ENCODE measurements around the gene OSTC.

OSTC gene

GRCh38 chr4:108693819-108694218 is 43.4 kb downstream of the OSTC start:
- no peak for DNase-seq (ENCODE audit: low spot score)
- no peaks in the 10 kb centered on the region for H3K27me3 ChIP-seq (ENCODE audit: insufficient read depth, poor library complexity, severe bottlenecking)
- no peaks in the 10 kb centered on the region for H3K36me3 ChIP-seq (ENCODE audit: low read depth)
- no peak overlapping the region for H3K4me3 ChIP-seq (ENCODE audit: severe bottlenecking)
- ATAC-seq (ENCODE audit: low read depth) = no peak
- H3K4me1 ChIP-seq (ENCODE audit: insufficient read depth, poor library complexity, severe bottlenecking) = no peaks in the 10 kb centered on the region
- no peaks in the 10 kb centered on the region for H3K9me3 ChIP-seq (ENCODE audit: severe bottlenecking)
- TF ChIP-seq CTCF (IDR thresholded peaks at IDR 0.05; ENCODE audit: poor library complexity, severe bottlenecking) = no peak
- no peak overlapping the region for H3K27ac ChIP-seq (ENCODE audit: poor library complexity, severe bottlenecking)

- H3K4me1 ChIP-seq (ENCODE audit: insufficient read depth, poor library complexity, severe bottlenecking) = no peaks in the 10 kb centered on the region
- DNase-seq (ENCODE audit: low spot score) (no peak), ATAC-seq (ENCODE audit: low read depth) (no peak)
- no peak overlapping the region for H3K27ac ChIP-seq (ENCODE audit: poor library complexity, severe bottlenecking)
- no peaks in the 10 kb centered on the region for H3K9me3 ChIP-seq (ENCODE audit: severe bottlenecking)
- no peak overlapping the region for H3K4me3 ChIP-seq (ENCODE audit: severe bottlenecking)
- no peaks in the 10 kb centered on the region for H3K36me3 ChIP-seq (ENCODE audit: low read depth)
- H3K27me3 ChIP-seq (ENCODE audit: insufficient read depth, poor library complexity, severe bottlenecking) = no peaks in the 10 kb centered on the region
- TF ChIP-seq CTCF (IDR thresholded peaks at IDR 0.05; ENCODE audit: poor library complexity, severe bottlenecking) = no peak
These were observed 44.0 kb downstream of the OSTC start for GRCh38 chr4:108694423-108694822.

- ATAC-seq (ENCODE audit: low read depth) = no peak
- no peak overlapping the region for H3K27ac ChIP-seq (ENCODE audit: poor library complexity, severe bottlenecking)
- no peaks in the 10 kb centered on the region for H3K27me3 ChIP-seq (ENCODE audit: insufficient read depth, poor library complexity, severe bottlenecking)
- no peak overlapping the region for H3K4me3 ChIP-seq (ENCODE audit: severe bottlenecking)
- no peaks in the 10 kb centered on the region for H3K9me3 ChIP-seq (ENCODE audit: severe bottlenecking)
- H3K4me1 ChIP-seq (ENCODE audit: insufficient read depth, poor library complexity, severe bottlenecking) = no peaks in the 10 kb centered on the region
- no peak for TF ChIP-seq CTCF (IDR thresholded peaks at IDR 0.05; ENCODE audit: poor library complexity, severe bottlenecking)
- no peak for DNase-seq (ENCODE audit: low spot score)
- H3K36me3 ChIP-seq (ENCODE audit: low read depth) = no peaks in the 10 kb centered on the region
These were observed 44.7 kb downstream of the OSTC start for GRCh38 chr4:108695062-108695461.

GRCh38 chr4:108696160-108696559 is 45.8 kb downstream of the OSTC start:
- DNase-seq (ENCODE audit: low spot score) = no peak
- H3K36me3 ChIP-seq (ENCODE audit: low read depth) = no peaks in the 10 kb centered on the region
- H3K27ac ChIP-seq (ENCODE audit: poor library complexity, severe bottlenecking) = no peak overlapping the region
- H3K9me3 ChIP-seq (ENCODE audit: severe bottlenecking) = no peaks in the 10 kb centered on the region
- no peaks in the 10 kb centered on the region for H3K27me3 ChIP-seq (ENCODE audit: insufficient read depth, poor library complexity, severe bottlenecking)
- TF ChIP-seq CTCF (IDR thresholded peaks at IDR 0.05; ENCODE audit: poor library complexity, severe bottlenecking) = no peak
- no peak overlapping the region for H3K4me3 ChIP-seq (ENCODE audit: severe bottlenecking)
- H3K4me1 ChIP-seq (ENCODE audit: insufficient read depth, poor library complexity, severe bottlenecking) = no peaks in the 10 kb centered on the region
- ATAC-seq (ENCODE audit: low read depth) = no peak

- DNase-seq (ENCODE audit: low spot score) (no peak), ATAC-seq (ENCODE audit: low read depth) (no peak)
- no peak for TF ChIP-seq CTCF (IDR thresholded peaks at IDR 0.05; ENCODE audit: poor library complexity, severe bottlenecking)
These were observed 49.8 kb downstream of the OSTC start for GRCh38 chr4:108700081-108700757.

More at GRCh38 chr4:108700081-108700757, 49.8 kb downstream of the OSTC start:
- Histone ChIP-seq H3K36me3 (ENCODE audit: low read depth) (no peaks in the 10 kb centered on the region), H3K27me3 (ENCODE audit: insufficient read depth, poor library complexity, severe bottlenecking) (no peaks in the 10 kb centered on the region), H3K4me3 (ENCODE audit: severe bottlenecking) (no peak overlapping the region), H3K4me1 (ENCODE audit: insufficient read depth, poor library complexity, severe bottlenecking) (no peaks in the 10 kb centered on the region), H3K27ac (ENCODE audit: poor library complexity, severe bottlenecking) (no peak overlapping the region), H3K9me3 (ENCODE audit: severe bottlenecking) (no peaks in the 10 kb centered on the region)

Data from RWPE2 (cell line).